Prostate gland (tissue), 2 donors: ENCODE results near the gene TMEM120B. TPM values are rescaled to one million over a fixed set of nuclear protein-coding genes. Genes with fewer than 3 reads are reported as not detected.

Experiments
- DNase-seq: peaks from one replicate; pipeline ENCODE4 v3.0.0-alpha.2; 2019; ENCODE audit warnings: low spot score
- H3K27ac ChIP-seq, 2 donors: fragments of 200-600 bp; sonication (generic); 2 replicates each; pipeline ENCODE4 v1.5.1; 2017 to 2019
- H3K27me3 ChIP-seq: fragments of 200-600 bp; sonication (generic); replicated peaks from 2 replicates; pipeline ENCODE4 v1.5.1; 2019; ENCODE audit not compliant: insufficient read depth
- H3K36me3 ChIP-seq, 2 donors: fragments of 200-600 bp; sonication (generic); 1 replicate in 1 of 2; 2 replicates in 1 of 2; pipeline versions ENCODE4 v1.5.1 to v1.8.1; 2017 to 2019
- H3K4me1 ChIP-seq: fragments of 200-600 bp; sonication (generic); replicated peaks from 2 replicates; pipeline ENCODE4 v1.5.1; 2019
- H3K4me3 ChIP-seq, 2 donors: fragments of 200-600 bp; sonication (generic); 2 replicates each; pipeline ENCODE4 v1.5.1; 2017 to 2019
- H3K9me3 ChIP-seq: fragments of 200-600 bp; sonication (generic); 2 replicates; pipeline ENCODE4 v1.5.1; 2017
- CTCF ChIP-seq, 4 experiments: fragments of 200-600 bp in 2 of 4; fragments of 450-650 bp in 2 of 4; sonication (generic) in 2 of 4; IDR thresholded peaks; 1 replicate in 3 of 4; 2 replicates in 1 of 4; pipeline ENCODE4 v1.5.1; 2016 to 2019; ENCODE audit warnings: antibody characterized with exemption in 4 of 4, mild to moderate bottlenecking in 2 of 4, moderate library complexity in 2 of 4
- POLR2A ChIP-seq: fragments of 450-650 bp; IDR thresholded peaks from one replicate; pipeline ENCODE4 v1.6.1; 2016; ENCODE audit warnings: antibody characterized with exemption, mild to moderate bottlenecking
- POLR2AphosphoS5 ChIP-seq: sonication (generic); formaldehyde crosslinking; IDR thresholded peaks from one replicate; pipeline ENCODE4 v1.6.1; 2017; ENCODE audit warnings: antibody characterized with exemption
- WGBS: methylation state at CpG from one replicate; pipeline ENCODE4 v1.1.5; 2018; 5-methylcytosine and 5-hydroxymethylcytosine counted together
- intact Hi-C: fragments of 100-400 bp; cut with DNase I; formaldehyde crosslinking; loops from one replicate; pipeline ENCODE4 v1.14.2; 2022
- total RNA-seq, 2 donors: library from RNA; depleted of rRNA; stranded (reverse); fragments of >200 nt; gene quantifications; one replicate each; pipeline ENCODE4 v1.1.0, GENCODE V29; 2016

Gene TMEM120B
- total RNA-seq, 2 donors from 2014 or later = 9.5 to 12.2 TPM

GRCh38 chr12:121808623-121809022 is 96.1 kb downstream of the TMEM120B start:
- TF ChIP-seq CTCF (IDR thresholded peaks at IDR 0.05) (no peak), POLR2AphosphoS5 (no peak), POLR2A (no peak)
- no peaks in the 10 kb centered on the region for H3K9me3 ChIP-seq
- no peaks in the 10 kb centered on the region for H3K27me3 ChIP-seq
- peaks cover 16% of the 10 kb centered on the region for H3K4me1 ChIP-seq
- no peak for DNase-seq
- no peak overlapping the region for H3K4me3 ChIP-seq
- 79% methylated on average over 8 of the region's 8 CpGs for WGBS
- H3K36me3 ChIP-seq = peaks cover 3 to 10% of the 10 kb centered on the region in 2 donors
- H3K27ac ChIP-seq = no peak overlapping the region
- intact Hi-C loops = loop anchor here (10.0 kb wide), 1 partner anchor 224 kb away; the partner anchor contains the start of gene KDM2B

DNA sequence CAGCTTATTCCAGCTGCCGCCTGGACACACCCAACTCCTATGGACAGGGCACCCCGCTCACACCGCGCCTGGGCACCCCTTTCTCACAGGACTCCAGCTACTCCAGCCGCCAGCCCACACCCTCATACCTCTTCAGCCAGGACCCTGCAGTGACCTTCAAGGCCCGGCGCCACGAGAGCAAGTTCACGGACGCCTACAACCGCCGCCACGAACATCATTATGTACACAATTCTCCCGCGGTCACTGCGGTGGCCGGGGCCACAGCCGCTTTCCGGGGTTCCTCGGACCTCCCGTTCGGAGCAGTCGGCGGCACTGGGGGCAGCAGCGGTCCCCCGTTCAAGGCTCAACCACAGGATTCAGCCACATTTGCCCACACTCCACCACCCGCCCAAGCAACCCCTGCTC is 97.2 kb downstream of the TMEM120B start:
- no peak overlapping the region for H3K27ac ChIP-seq

GRCh38 chr12:121810234-121810817 is 97.8 kb downstream of the TMEM120B start:
- Histone ChIP-seq H3K27ac (no peak overlapping the region), H3K4me1 (peaks cover 16% of the 10 kb centered on the region), H3K27me3 (no peaks in the 10 kb centered on the region), H3K36me3 (peaks cover 5 to 19% of the 10 kb centered on the region in 2 donors), H3K4me3 (no peak overlapping the region), H3K9me3 (no peaks in the 10 kb centered on the region)
- intact Hi-C loops = loop anchor here (5.0 kb wide), 1 partner anchor 77 kb away; the partner anchor contains the start of gene PSMD9
- DNase-seq = no peak
- no peak for TF ChIP-seq CTCF (IDR thresholded peaks at IDR 0.05)
- TF ChIP-seq POLR2AphosphoS5 = no peak
- TF ChIP-seq POLR2A = no peak
- WGBS = 69% methylated on average over 33 of the region's 33 CpGs

More for the DNA sequence above, 97.2 kb downstream of the TMEM120B start:
- intact Hi-C loops = loop anchor here (5.0 to 10.0 kb wide), 2 partner anchors 78 to 225 kb away; partner anchors contain the start of genes KDM2B and PSMD9
- no peaks in the 10 kb centered on the region for H3K27me3 ChIP-seq
- DNase-seq = no peak
- H3K4me3 ChIP-seq = no peak overlapping the region
- no peaks in the 10 kb centered on the region for H3K9me3 ChIP-seq
- H3K36me3 ChIP-seq = peaks cover 5 to 13% of the 10 kb centered on the region in 2 donors
- TF ChIP-seq POLR2AphosphoS5 = no peak
- no peak for TF ChIP-seq CTCF (IDR thresholded peaks at IDR 0.05)
- no peak for TF ChIP-seq POLR2A
- WGBS = 87% methylated on average over 27 of the region's 27 CpGs
- peaks cover 16% of the 10 kb centered on the region for H3K4me1 ChIP-seq

DNA sequence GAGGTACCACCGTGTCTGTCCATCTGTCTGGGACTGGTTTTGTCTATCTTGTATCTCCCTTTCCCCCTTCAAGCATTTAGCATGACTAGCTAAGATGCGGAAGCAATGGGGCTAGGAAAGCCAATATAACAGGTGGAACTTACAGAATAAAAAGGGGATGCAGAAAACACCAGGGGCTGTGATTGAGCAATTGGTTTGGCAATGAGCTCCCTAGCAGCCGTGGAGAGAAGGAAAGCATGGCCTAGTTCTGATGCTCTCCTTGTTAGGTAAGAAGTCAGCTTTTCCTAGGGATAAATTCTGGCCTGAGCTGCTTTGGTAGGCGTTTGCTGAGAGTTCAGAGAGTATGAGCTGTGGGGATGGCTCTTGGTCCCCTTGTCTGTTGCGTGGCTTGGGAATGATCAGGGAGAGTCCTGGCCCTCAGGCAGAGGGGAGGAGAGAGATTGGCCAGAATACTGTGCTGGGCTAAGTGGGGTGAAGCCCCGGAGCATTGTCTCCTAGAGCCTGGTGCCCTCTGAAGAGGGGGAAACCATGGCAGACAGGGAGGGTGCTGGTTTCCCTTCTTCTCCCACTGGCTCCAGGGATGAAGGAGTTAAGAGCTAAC is 98.4 kb downstream of the TMEM120B start:
- intact Hi-C loops = loop anchor here (1.0 to 5.0 kb wide), 2 partner anchors 16 to 76 kb away; partner anchors contain the start of gene PSMD9
- 57% methylated on average over 6 of the region's 6 CpGs for WGBS
- TF ChIP-seq POLR2AphosphoS5 (no peak), CTCF (IDR thresholded peaks at IDR 0.05) (no peak), POLR2A (no peak)
- Histone ChIP-seq H3K27me3 (no peaks in the 10 kb centered on the region), H3K4me1 (peaks cover 16% of the 10 kb centered on the region), H3K27ac (peak overlapping the region; percentile 50 to 59), H3K36me3 (peaks cover 5 to 19% of the 10 kb centered on the region in 2 donors), H3K4me3 (peak overlapping the region; percentile 51 to 53), H3K9me3 (no peaks in the 10 kb centered on the region)
- no peak for DNase-seq
